Measurements from ENCODE around the gene ABCB6.
A peak's percentile ranks its signal among the peaks of the same experiment; 100 is the strongest.

The ABCB6 gene

GRCh38 chr2:219199470-219200211 is 19.1 kb downstream of the ABCB6 start:
- no peak overlapping the region for H3K4me2 ChIP-seq

GRCh38 chr2:219198974-219199373 is 19.8 kb downstream of the ABCB6 start:
- Histone ChIP-seq H3K36me3 (no peaks in the 10 kb centered on the region), H3K4me3 (no peak overlapping the region), H3K4me2 (no peak overlapping the region), H3K27me3 (no peaks in the 10 kb centered on the region), H3K4me1 (no peaks in the 10 kb centered on the region), H4K20me1 (no peaks in the 10 kb centered on the region), H3K27ac (no peak overlapping the region), H3K9ac (no peak overlapping the region), H3K9me3 (no peaks in the 10 kb centered on the region)
- TF ChIP-seq Cebpa-rat (IDR thresholded peaks at IDR 0.05) = no peak

More at GRCh38 chr2:219199470-219200211, 19.1 kb downstream of the ABCB6 start:
- H3K27ac ChIP-seq = no peak overlapping the region
- no peaks in the 10 kb centered on the region for H3K36me3 ChIP-seq
- no peak overlapping the region for H3K9ac ChIP-seq
- TF ChIP-seq Cebpa-rat (IDR thresholded peaks at IDR 0.05) = no peak
- H4K20me1 ChIP-seq = no peaks in the 10 kb centered on the region
- H3K27me3 ChIP-seq = no peaks in the 10 kb centered on the region
- no peaks in the 10 kb centered on the region for H3K4me1 ChIP-seq
- no peak overlapping the region for H3K4me3 ChIP-seq
- no peaks in the 10 kb centered on the region for H3K9me3 ChIP-seq

- Histone ChIP-seq H3K4me1 (no peaks in the 10 kb centered on the region), H3K9me3 (no peaks in the 10 kb centered on the region), H3K9ac (no peak overlapping the region), H3K36me3 (no peaks in the 10 kb centered on the region), H3K4me3 (no peak overlapping the region), H3K4me2 (no peak overlapping the region), H3K27ac (no peak overlapping the region), H3K27me3 (no peaks in the 10 kb centered on the region), H4K20me1 (no peaks in the 10 kb centered on the region)
- no peak for TF ChIP-seq Cebpa-rat (IDR thresholded peaks at IDR 0.05)
Observed at GRCh38 chr2:219197388-219197787, 21.4 kb downstream of the ABCB6 start.

GRCh38 chr2:219186754-219187456 is 31.9 kb downstream of the ABCB6 start:
- H3K27me3 ChIP-seq = no peaks in the 10 kb centered on the region
- no peak overlapping the region for H3K9ac ChIP-seq
- peaks cover 12% of the 10 kb centered on the region for H3K4me1 ChIP-seq
- no peaks in the 10 kb centered on the region for H3K9me3 ChIP-seq
- peaks cover 16% of the 10 kb centered on the region for H4K20me1 ChIP-seq
- H3K27ac ChIP-seq = no peak overlapping the region
- no peak overlapping the region for H3K4me3 ChIP-seq
- no peak overlapping the region for H3K4me2 ChIP-seq
- peaks cover 37% of the 10 kb centered on the region for H3K36me3 ChIP-seq
- TF ChIP-seq Cebpa-rat (IDR thresholded peaks at IDR 0.05) = no peak

GRCh38 chr2:219184121-219184520 is 34.6 kb downstream of the ABCB6 start:
- H3K9me3 ChIP-seq = no peaks in the 10 kb centered on the region
- peaks cover 40% of the 10 kb centered on the region for H4K20me1 ChIP-seq
- no peaks in the 10 kb centered on the region for H3K27me3 ChIP-seq
- peaks cover 38% of the 10 kb centered on the region for H3K4me1 ChIP-seq
- H3K36me3 ChIP-seq = peaks cover 63% of the 10 kb centered on the region
- no peak overlapping the region for H3K4me2 ChIP-seq
- no peak overlapping the region for H3K9ac ChIP-seq
- no peak overlapping the region for H3K27ac ChIP-seq
- TF ChIP-seq Cebpa-rat (IDR thresholded peaks at IDR 0.05) = no peak
- H3K4me3 ChIP-seq = no peak overlapping the region

GRCh38 chr2:219183151-219183772 is 35.5 kb downstream of the ABCB6 start:
- Histone ChIP-seq H4K20me1 (peaks cover 45% of the 10 kb centered on the region), H3K36me3 (peaks cover 63% of the 10 kb centered on the region)

GRCh38 chr2:219182331-219183150 is 36.2 kb downstream of the ABCB6 start:
- no peak for TF ChIP-seq Cebpa-rat (IDR thresholded peaks at IDR 0.05)
- H3K9me3 ChIP-seq = no peaks in the 10 kb centered on the region
- no peaks in the 10 kb centered on the region for H3K27me3 ChIP-seq
- H3K27ac ChIP-seq = no peak overlapping the region
- peaks cover 63% of the 10 kb centered on the region for H3K36me3 ChIP-seq
- peak overlapping the region; percentile 32 for H3K4me2 ChIP-seq
- peak overlapping the region; percentile 13 for H3K9ac ChIP-seq
- no peak overlapping the region for H3K4me3 ChIP-seq
- peaks cover 45% of the 10 kb centered on the region for H4K20me1 ChIP-seq
- H3K4me1 ChIP-seq = peaks cover 42% of the 10 kb centered on the region

More at GRCh38 chr2:219183151-219183772, 35.5 kb downstream of the ABCB6 start:
- Histone ChIP-seq H3K4me1 (peaks cover 42% of the 10 kb centered on the region), H3K4me3 (no peak overlapping the region), H3K9ac (peak overlapping the region; percentile 13; the same call in 1 of the 2 replicates), H3K9me3 (no peaks in the 10 kb centered on the region), H3K4me2 (no peak overlapping the region), H3K27me3 (no peaks in the 10 kb centered on the region), H3K27ac (no peak overlapping the region)
- TF ChIP-seq Cebpa-rat (IDR thresholded peaks at IDR 0.05) = no peak

GRCh38 chr2:219181531-219181930 is 37.2 kb downstream of the ABCB6 start:
- peaks cover 45% of the 10 kb centered on the region for H4K20me1 ChIP-seq
- H3K4me2 ChIP-seq = peak overlapping the region; percentile 32; the same call in 1 of the 2 replicates
- H3K9ac ChIP-seq = peak overlapping the region; percentile 21; the same call in 1 of the 2 replicates
- H3K9me3 ChIP-seq = no peaks in the 10 kb centered on the region
- H3K27ac ChIP-seq = no peak overlapping the region
- peaks cover 63% of the 10 kb centered on the region for H3K36me3 ChIP-seq
- H3K27me3 ChIP-seq = no peaks in the 10 kb centered on the region
- H3K4me3 ChIP-seq = no peak overlapping the region
- H3K4me1 ChIP-seq = peaks cover 42% of the 10 kb centered on the region
- TF ChIP-seq Cebpa-rat (IDR thresholded peaks at IDR 0.05) = no peak

- Histone ChIP-seq H3K9me3 (no peaks in the 10 kb centered on the region), H3K4me3 (no peak overlapping the region), H3K4me2 (no peak overlapping the region), H3K4me1 (peaks cover 45% of the 10 kb centered on the region), H3K36me3 (peaks cover 63% of the 10 kb centered on the region), H3K9ac (peak overlapping the region; percentile 21; the same call in 1 of the 2 replicates), H4K20me1 (peaks cover 45% of the 10 kb centered on the region), H3K27me3 (no peaks in the 10 kb centered on the region), H3K27ac (no peak overlapping the region)
- TF ChIP-seq Cebpa-rat (IDR thresholded peaks at IDR 0.05) = no peak
Observed at GRCh38 chr2:219180961-219181360, 37.8 kb downstream of the ABCB6 start.

Measured in BLaER1 (cell line).